Progenitor cell of endocrine pancreas (in vitro differentiated cells): ENCODE results near the gene ABCD3. TPM values are rescaled to one million over a fixed set of nuclear protein-coding genes. Genes with fewer than 3 reads are reported as not detected.
A peak's percentile ranks its signal among the peaks of the same experiment; 100 is the strongest.

ENCODE experiments used
- DNase-seq: peaks from one replicate; pipeline ENCODE4 v3.0.0; 2021; ENCODE audit warnings: low spot score; ENCODE audit not compliant: unreplicated experiment
- H3K27ac Mint-ChIP-seq: 2 replicates; pipeline ENCODE4 v1.8.0; 2021; ENCODE audit warnings: mild to moderate bottlenecking, moderate library complexity, mixed read lengths
- H3K27me3 Mint-ChIP-seq: 2 replicates; pipeline ENCODE4 v1.8.0; 2021; ENCODE audit warnings: mixed read lengths
- H3K36me3 Mint-ChIP-seq: 2 replicates; pipeline ENCODE4 v1.8.0; 2022; ENCODE audit warnings: mixed read lengths; ENCODE audit not compliant: insufficient read depth
- H3K4me1 Mint-ChIP-seq: 2 replicates; pipeline ENCODE4 v1.8.0; 2021; ENCODE audit warnings: low read depth, mixed read lengths
- H3K4me3 Mint-ChIP-seq: 2 replicates; pipeline ENCODE4 v1.8.0; 2021; ENCODE audit warnings: low read depth, mild to moderate bottlenecking, moderate library complexity, mixed read lengths
- H3K9me3 Mint-ChIP-seq: 2 replicates; pipeline ENCODE4 v1.8.0; 2021; ENCODE audit warnings: low read depth, mixed read lengths
- CTCF ChIP-seq: fragments of 200-600 bp; sonication (generic); IDR thresholded peaks from one replicate; pipeline ENCODE4 v1.5.0; 2021; ENCODE audit warnings: antibody characterized with exemption, mild to moderate bottlenecking; ENCODE audit not compliant: unreplicated experiment
- total RNA-seq: library from RNA; stranded (reverse); gene quantifications from 2 replicates; pipeline ENCODE4 v1.2.1, GENCODE V29; 2021

Gene ABCD3
- total RNA-seq, 1 donor from 2014 or later: 43.2 TPM

DNA sequence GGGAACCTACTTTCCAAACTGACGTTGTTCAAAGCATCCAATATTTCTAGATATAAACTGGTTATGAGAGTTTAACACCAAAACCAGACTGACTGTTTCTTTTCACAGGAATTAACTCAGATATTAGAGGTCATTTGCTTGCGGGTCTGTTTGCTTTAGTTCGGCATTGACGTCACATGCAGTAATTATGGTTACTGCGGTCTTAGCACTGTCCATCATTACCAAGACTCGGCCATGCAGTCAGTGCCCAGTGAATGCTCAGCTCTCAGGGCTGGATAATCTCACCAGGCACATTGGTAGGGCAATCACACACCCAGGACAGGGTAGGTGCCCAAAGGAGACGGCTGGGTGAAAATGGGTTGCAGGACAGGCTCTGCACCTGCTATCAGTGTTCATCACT, 133.3 kb downstream of the ABCD3 start:
- H3K27ac Mint-ChIP-seq: peak overlapping the region; percentile 65
- no peak for DNase-seq
- TF ChIP-seq CTCF: no peak
- H3K4me1 Mint-ChIP-seq: peaks cover 50% of the 10 kb centered on the region
- H3K27me3 Mint-ChIP-seq: no peaks in the 10 kb centered on the region
- H3K4me3 Mint-ChIP-seq: no peak overlapping the region
- H3K9me3 Mint-ChIP-seq: no peaks in the 10 kb centered on the region
- H3K36me3 Mint-ChIP-seq: no peaks in the 10 kb centered on the region

- TF ChIP-seq CTCF: no peak
- no peaks in the 10 kb centered on the region for H3K27me3 Mint-ChIP-seq
- H3K4me1 Mint-ChIP-seq: peaks cover 50% of the 10 kb centered on the region
- no peaks in the 10 kb centered on the region for H3K9me3 Mint-ChIP-seq
- no peaks in the 10 kb centered on the region for H3K36me3 Mint-ChIP-seq
- peak overlapping the region; percentile 11 for H3K4me3 Mint-ChIP-seq
- DNase-seq: no peak
- peak overlapping the region; percentile 65 for H3K27ac Mint-ChIP-seq
Observed at GRCh38 chr1:94552071-94552586, 133.9 kb downstream of the ABCD3 start.

- DNase-seq: no peak
- no peak overlapping the region for H3K4me3 Mint-ChIP-seq
- peak overlapping the region; percentile 73 for H3K27ac Mint-ChIP-seq
- peaks cover 50% of the 10 kb centered on the region for H3K4me1 Mint-ChIP-seq
- no peak for TF ChIP-seq CTCF
- H3K27me3 Mint-ChIP-seq: no peaks in the 10 kb centered on the region
- no peaks in the 10 kb centered on the region for H3K9me3 Mint-ChIP-seq
- no peaks in the 10 kb centered on the region for H3K36me3 Mint-ChIP-seq
Observed at GRCh38 chr1:94553323-94553730, 135.1 kb downstream of the ABCD3 start.

DNA sequence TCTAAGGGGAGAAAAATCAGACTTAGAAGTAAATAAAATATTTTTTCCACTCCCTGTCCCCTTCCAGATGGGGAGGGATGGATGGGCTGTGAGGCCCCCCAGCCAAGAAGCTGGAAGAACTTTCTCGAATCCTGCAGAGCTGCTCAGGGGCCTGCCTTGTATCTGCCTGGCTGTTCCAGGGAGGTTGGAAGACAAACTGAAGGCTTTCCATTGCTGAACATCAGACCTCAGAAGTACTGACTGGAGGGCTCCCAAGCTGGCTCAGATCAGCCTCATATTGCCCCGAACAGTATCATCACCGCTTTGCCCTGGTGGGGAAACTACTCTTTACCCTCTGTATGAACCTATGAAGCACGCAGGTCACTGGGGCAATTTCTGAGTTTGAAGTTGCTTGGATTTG, 135.7 kb downstream of the ABCD3 start:
- no peak for TF ChIP-seq CTCF
- H3K4me3 Mint-ChIP-seq: no peak overlapping the region
- H3K27me3 Mint-ChIP-seq: no peaks in the 10 kb centered on the region
- DNase-seq: no peak
- peak overlapping the region; percentile 73 for H3K27ac Mint-ChIP-seq
- H3K9me3 Mint-ChIP-seq: no peaks in the 10 kb centered on the region
- peaks cover 50% of the 10 kb centered on the region for H3K4me1 Mint-ChIP-seq
- no peaks in the 10 kb centered on the region for H3K36me3 Mint-ChIP-seq

- no peak for TF ChIP-seq CTCF
- Mint-ChIP-seq H3K4me3 (no peak overlapping the region), H3K27ac (no peak overlapping the region), H3K9me3 (no peaks in the 10 kb centered on the region), H3K27me3 (no peaks in the 10 kb centered on the region), H3K36me3 (no peaks in the 10 kb centered on the region), H3K4me1 (peaks cover 50% of the 10 kb centered on the region)
- no peak for DNase-seq
Observed at GRCh38 chr1:94554580-94554979, 136.4 kb downstream of the ABCD3 start.
